NCI-H82 (cell line): ENCODE measurements around the gene ADAMTS2.

ENCODE experiments used
- DNase-seq: peaks from one replicate; lab custom pipeline; 2025; lab: John Stamatoyannopoulos, UW

Gene ADAMTS2

GRCh38 chr5:179345433-179346321 lies at the start of gene ADAMTS2:
Gene ADAMTS2, minus strand, starts transcription at chr5:179345461. Its CDS starts 133 bp downstream, at chr5:179345328.
- DNase-seq, result peak; percentile 68

GRCh38 chr5:179393078-179393477 lies 47.8 kb upstream of the ADAMTS2 start:
- DNase-seq, result no peak

- no peak for DNase-seq
Measured at GRCh38 chr5:179387151-179388110, 42.2 kb upstream of the ADAMTS2 start.

- no peak for DNase-seq
Measured at GRCh38 chr5:179385914-179386313, 40.7 kb upstream of the ADAMTS2 start.

- no peak for DNase-seq
Measured at GRCh38 chr5:179382486-179382885, 37.2 kb upstream of the ADAMTS2 start.

- no peak for DNase-seq
Measured at GRCh38 chr5:179381691-179382090, 36.4 kb upstream of the ADAMTS2 start.

GRCh38 chr5:179380211-179381035 lies 35.2 kb upstream of the ADAMTS2 start:
- no peak for DNase-seq

- no peak for DNase-seq
Measured at GRCh38 chr5:179379321-179379890, 34.1 kb upstream of the ADAMTS2 start.

GRCh38 chr5:179378441-179379271 lies 33.4 kb upstream of the ADAMTS2 start:
- no peak for DNase-seq

- DNase-seq, result no peak
Measured at GRCh38 chr5:179378116-179378440, 32.8 kb upstream of the ADAMTS2 start.

- DNase-seq, result no peak
Measured at GRCh38 chr5:179377421-179378115, 32.3 kb upstream of the ADAMTS2 start.

GRCh38 chr5:179376701-179377420 lies 31.6 kb upstream of the ADAMTS2 start:
- DNase-seq, result no peak

- no peak for DNase-seq
Measured at GRCh38 chr5:179375831-179376365, 30.6 kb upstream of the ADAMTS2 start.

GRCh38 chr5:179375236-179375685 lies 30.0 kb upstream of the ADAMTS2 start:
- DNase-seq, result peak; percentile 37

- no peak for DNase-seq
Measured at GRCh38 chr5:179374506-179375235, 29.4 kb upstream of the ADAMTS2 start.

- no peak for DNase-seq
Measured at GRCh38 chr5:179373961-179374505, 28.8 kb upstream of the ADAMTS2 start.

- no peak for DNase-seq
Measured at GRCh38 chr5:179373101-179373934, 28.1 kb upstream of the ADAMTS2 start.
